ENCODE measurements around the gene PRSS38. TPM values are rescaled to one million over a fixed set of nuclear protein-coding genes. Genes with fewer than 3 reads are reported as not detected.
"Not testable (repeated sequence)": the region's sequence is repeated elsewhere in the genome, so short reads cannot be mapped to it uniquely, and the experiment has no call there.

Gene PRSS38
- total RNA-seq, 4 donors from 2014 or later, result not detected

GRCh38 chr1:227869279-227869842 lies 53.9 kb downstream of the PRSS38 start:
- Histone ChIP-seq H3K4me1 (no peaks in the 10 kb centered on the region), H3K27ac (no peak overlapping the region), H3K27me3 (peaks cover 2% of the 10 kb centered on the region), H3K9me3 (peaks cover 0 to 14% (median 0%) of the 10 kb centered on the region in 3 donors), H3K36me3 (no peaks in the 10 kb centered on the region), H3K4me3 (no peak overlapping the region)
- no peak for ATAC-seq
- 48 to 69% methylated on average over 4 of the region's 5 CpGs for WGBS, 2 donors (ENCODE audit: low coverage in 1 of 2)
- TF ChIP-seq POLR2A (IDR thresholded peaks at IDR 0.05) (no peak), CTCF (IDR thresholded peaks at IDR 0.05) (no peak), POLR2AphosphoS5 (IDR thresholded peaks at IDR 0.05) (no peak), EP300 (IDR thresholded peaks at IDR 0.05) (no peak)

- whole genome bisulfite sequencing, 2 donors (ENCODE audit: low coverage in 1 of 2), result 74 to 79% methylated on average over 4 to 5 of the region's 5 CpGs
- no peaks in the 10 kb centered on the region for H3K4me1 ChIP-seq
- peaks cover 2% of the 10 kb centered on the region for H3K27me3 ChIP-seq
- H3K4me3 ChIP-seq, result no peak overlapping the region
- no peak for ATAC-seq
- peaks cover 0 to 9% (median 0%) of the 10 kb centered on the region in 3 donors for H3K9me3 ChIP-seq
- H3K27ac ChIP-seq, result no peak overlapping the region
- TF ChIP-seq EP300 (IDR thresholded peaks at IDR 0.05), result no peak
- TF ChIP-seq POLR2AphosphoS5 (IDR thresholded peaks at IDR 0.05), result no peak
- no peaks in the 10 kb centered on the region for H3K36me3 ChIP-seq
Observed at GRCh38 chr1:227869851-227870305, 54.4 kb downstream of the PRSS38 start.

- Histone ChIP-seq H3K4me3 (no peak overlapping the region), H3K4me1 (no peaks in the 10 kb centered on the region), H3K27me3 (peaks cover 2% of the 10 kb centered on the region), H3K9me3 (peaks cover 0 to 4% (median 0%) of the 10 kb centered on the region in 3 donors), H3K36me3 (no peaks in the 10 kb centered on the region), H3K27ac (no peak overlapping the region)
- WGBS, 2 donors (ENCODE audit: low coverage in 1 of 2), result 64 to 79% methylated on average over 3 of the region's 3 CpGs
- TF ChIP-seq POLR2AphosphoS5 (IDR thresholded peaks at IDR 0.05), result no peak
- no peak for TF ChIP-seq CTCF (IDR thresholded peaks at IDR 0.05)
- TF ChIP-seq EP300 (IDR thresholded peaks at IDR 0.05), result no peak
- TF ChIP-seq POLR2A (IDR thresholded peaks at IDR 0.05), result no peak
- no peak for ATAC-seq
Observed at GRCh38 chr1:227870366-227870765, 54.9 kb downstream of the PRSS38 start.

- H3K27me3 ChIP-seq, H3K27ac ChIP-seq, H3K36me3 ChIP-seq, H3K4me1 ChIP-seq, ATAC-seq, H3K4me3 ChIP-seq, H3K9me3 ChIP-seq: not testable (repeated sequence)
- WGBS, 2 donors (ENCODE audit: low coverage in 1 of 2), result 83% methylated on average over 1 of the region's 5 CpGs; no CpG with 5 or more reads in 1 of the 2 donors
Observed at GRCh38 chr1:227871892-227872291, 56.4 kb downstream of the PRSS38 start.

- H3K9me3 ChIP-seq, H3K4me3 ChIP-seq, H3K27ac ChIP-seq, H3K36me3 ChIP-seq, H3K27me3 ChIP-seq, ATAC-seq, H3K4me1 ChIP-seq: not testable (repeated sequence)
- 100% methylated on average over 1 of the region's 3 CpGs; no CpG with 5 or more reads in 1 of the 2 donors for WGBS, 2 donors (ENCODE audit: low coverage in 1 of 2)
Observed at GRCh38 chr1:227877810-227878209, 62.3 kb downstream of the PRSS38 start.

- ATAC-seq, result no peak
- 44 to 59% methylated on average over 1 to 2 of the region's 4 CpGs for WGBS, 2 donors (ENCODE audit: low coverage in 1 of 2)
- peaks cover 0 to 3% (median 3%) of the 10 kb centered on the region in 3 donors for H3K4me1 ChIP-seq
- H3K9me3 ChIP-seq, result no peaks in the 10 kb centered on the region
- no peaks in the 10 kb centered on the region for H3K27me3 ChIP-seq
- no peak for TF ChIP-seq EP300 (IDR thresholded peaks at IDR 0.05)
- TF ChIP-seq CTCF (IDR thresholded peaks at IDR 0.05), result no peak
- no peak for TF ChIP-seq POLR2AphosphoS5 (IDR thresholded peaks at IDR 0.05)
- TF ChIP-seq POLR2A (IDR thresholded peaks at IDR 0.05), result no peak
- no peak overlapping the region for H3K27ac ChIP-seq
- no peaks in the 10 kb centered on the region for H3K36me3 ChIP-seq
- H3K4me3 ChIP-seq, result no peak overlapping the region
Observed at GRCh38 chr1:227880342-227880924, 65.0 kb downstream of the PRSS38 start.

Measured in gastroesophageal sphincter (tissue), 4 donors.